Kidney capillary endothelial cell (primary cell): ENCODE data around the gene FAM32A.

Experiments used
- DNase-seq: peaks from one replicate; pipeline ENCODE4 v3.0.0-alpha.2; 2018; ENCODE audit warnings: low spot score

FAM32A gene

DNA sequence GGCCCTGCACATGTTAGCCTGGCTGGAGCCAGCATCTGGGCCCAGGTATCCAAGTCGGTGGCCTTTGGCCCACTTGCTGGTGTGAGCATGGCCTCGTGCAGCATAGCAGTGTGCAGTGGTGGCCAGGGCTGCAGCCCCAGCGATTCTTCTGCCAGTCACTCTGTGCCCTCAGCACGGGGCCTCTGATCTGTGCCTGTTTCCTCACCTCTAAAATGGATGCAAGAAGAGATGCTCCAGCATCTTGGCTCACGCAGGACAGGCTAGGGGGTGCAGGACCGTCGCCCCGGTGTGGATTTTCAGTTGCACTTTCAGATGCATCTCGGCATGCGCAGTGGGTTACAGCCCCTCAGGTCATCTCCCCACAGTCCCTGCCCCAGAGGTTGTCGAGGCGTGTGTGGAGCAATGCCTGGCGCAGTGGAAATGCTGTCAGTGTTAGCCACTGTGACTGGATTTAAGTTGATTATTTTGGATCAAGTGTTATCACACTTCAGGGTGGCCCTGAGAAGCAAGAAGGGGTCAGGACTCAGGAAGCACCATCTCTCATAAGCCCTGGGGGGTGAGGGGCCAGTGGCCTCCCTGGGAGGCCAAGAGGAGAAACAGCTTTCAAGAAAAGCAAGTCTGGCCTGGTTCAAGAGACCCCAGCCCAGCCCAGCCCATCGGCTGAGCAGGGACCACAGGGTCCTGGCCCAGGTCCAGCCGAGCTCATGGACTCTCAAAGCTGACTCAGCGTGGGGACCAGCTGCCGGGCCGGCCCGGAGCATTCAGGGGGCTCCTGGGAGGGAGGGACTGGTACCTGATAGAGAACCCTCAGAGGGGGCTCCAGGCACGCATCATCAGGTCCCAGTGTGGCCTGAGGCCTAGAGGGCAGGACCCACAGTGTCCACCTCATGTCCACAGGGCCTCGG is 40.3 kb downstream of the FAM32A start:
- DNase-seq, result no peak

DNA sequence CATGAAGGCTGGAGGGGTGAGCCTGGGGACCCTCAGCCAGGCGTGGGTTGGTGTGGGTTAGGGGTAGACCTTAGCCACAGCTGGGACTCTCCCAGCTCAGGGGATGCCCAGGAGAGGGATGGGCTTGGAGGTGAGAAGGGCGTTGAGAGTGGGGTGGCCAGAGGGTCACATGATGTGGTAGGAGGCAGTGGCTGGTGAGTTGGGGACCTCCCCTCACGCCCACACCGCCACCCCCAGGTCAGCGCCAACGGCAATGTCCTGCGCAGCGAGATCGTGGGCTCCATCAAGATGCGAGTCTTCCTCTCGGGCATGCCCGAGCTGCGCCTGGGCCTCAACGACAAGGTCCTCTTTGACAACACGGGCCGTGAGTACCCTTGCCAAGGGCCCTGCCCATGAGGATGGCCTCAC is 41.0 kb downstream of the FAM32A start:
- no peak for DNase-seq

DNA sequence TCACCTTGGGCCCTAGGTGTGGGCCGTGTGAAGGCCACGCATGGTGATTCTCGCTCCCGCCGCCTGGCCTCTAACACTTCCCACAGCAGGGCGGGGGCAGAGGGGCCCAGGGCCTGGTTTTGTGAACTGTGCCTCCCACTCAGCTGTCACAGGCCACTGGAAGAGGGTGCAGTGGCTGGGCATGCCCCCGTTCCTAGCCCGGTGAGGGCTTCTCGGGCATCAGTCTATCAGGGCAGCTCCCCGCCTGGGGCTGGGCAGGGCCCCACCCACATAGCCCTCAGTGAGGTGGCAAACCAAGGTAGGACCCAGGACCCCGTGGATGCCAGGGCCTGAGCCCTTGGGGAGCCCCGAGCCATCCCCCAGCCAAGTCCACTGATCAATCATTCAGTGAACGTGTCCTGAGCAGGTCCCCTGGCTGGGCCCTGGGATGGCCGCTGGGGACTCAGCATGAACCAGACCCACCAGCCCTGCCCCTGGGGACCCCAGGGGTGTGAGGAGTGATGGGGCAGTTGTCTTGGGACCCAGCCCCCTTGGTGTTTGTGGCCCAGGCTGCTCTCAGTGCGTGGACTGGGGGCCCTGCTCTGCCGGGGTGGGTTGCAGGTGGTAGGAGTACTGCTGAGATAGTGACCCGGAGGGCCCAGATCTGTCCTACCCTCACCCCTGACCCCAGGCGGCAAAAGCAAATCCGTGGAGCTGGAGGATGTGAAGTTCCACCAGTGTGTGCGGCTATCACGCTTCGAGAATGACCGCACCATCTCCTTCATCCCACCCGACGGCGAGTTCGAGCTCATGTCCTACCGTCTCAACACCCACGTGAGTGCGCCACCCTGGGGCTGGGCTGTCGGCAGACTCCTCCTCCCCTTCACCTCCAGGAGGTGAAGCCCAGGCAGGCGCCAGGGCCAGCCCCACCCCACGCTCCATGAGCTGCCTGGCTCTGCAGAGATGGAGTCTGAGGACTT is 41.9 kb downstream of the FAM32A start:
- DNase-seq, result no peak

DNA sequence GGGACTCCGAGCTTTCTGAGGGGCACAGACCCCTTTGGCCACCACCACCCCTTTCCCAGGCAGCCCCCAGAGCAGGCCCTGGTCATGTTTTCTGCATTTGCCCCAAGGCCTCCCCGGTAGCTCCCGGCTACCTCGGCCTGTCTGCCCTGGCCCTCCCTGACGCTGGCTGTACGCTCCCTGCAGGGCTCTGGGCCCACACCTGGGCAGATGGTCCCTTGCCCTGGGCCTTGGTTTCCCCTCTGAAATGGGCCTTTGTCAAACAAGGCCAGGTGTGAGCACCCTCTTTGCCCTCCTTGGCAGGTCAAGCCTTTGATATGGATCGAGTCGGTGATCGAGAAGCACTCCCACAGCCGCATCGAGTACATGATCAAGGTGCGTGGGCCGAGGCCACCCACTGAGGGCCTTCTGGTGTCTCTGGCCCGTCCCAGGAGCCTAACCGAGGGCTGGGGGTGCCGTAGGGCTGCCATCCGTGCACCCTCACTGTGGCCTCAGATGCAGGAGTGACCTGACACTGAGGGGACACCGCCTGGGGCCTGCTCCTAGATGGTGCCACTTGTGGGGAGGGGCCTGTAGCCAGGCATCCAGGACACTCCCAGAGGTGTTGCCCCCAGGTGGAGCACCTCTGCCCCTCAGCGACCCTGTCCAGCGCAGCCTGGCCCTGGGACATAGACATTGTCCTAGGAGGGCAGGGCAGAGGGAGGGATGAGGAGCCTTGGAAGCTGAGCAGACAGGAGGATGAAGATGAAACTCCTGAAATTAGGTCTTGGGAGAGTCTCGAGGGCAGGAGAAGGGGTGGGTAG is 42.8 kb downstream of the FAM32A start:
- DNase-seq, result no peak

DNA sequence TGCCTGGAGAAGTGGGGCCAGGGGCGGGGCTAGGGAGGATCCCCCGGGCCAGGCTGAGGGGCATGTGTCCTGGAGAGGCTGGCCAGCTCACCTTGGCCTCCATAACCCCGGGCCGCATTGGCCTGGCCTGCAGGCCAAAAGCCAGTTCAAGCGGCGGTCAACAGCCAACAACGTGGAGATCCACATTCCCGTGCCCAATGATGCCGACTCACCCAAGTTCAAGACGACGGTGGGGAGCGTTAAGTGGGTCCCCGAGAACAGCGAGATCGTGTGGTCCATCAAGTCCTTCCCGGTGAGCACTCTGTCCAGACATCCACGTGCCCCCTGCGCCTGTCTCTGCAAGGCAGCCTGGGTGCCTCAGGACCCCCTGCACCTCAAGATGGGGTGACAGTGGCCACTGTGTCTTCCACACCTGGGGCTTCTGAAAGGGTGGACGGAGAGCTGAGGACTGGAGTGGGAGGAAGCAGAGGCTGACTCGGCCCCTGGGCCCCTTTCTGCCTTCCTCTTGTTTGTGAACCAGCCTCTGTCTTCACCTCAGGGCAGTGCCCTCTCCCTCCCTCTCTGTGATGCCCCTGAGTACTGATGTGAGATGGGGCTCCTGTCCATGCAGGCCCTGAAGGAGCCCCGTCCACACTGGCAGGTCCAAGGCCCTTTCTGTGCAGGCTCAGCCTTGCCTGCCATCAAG is 43.6 kb downstream of the FAM32A start:
- no peak for DNase-seq

DNA sequence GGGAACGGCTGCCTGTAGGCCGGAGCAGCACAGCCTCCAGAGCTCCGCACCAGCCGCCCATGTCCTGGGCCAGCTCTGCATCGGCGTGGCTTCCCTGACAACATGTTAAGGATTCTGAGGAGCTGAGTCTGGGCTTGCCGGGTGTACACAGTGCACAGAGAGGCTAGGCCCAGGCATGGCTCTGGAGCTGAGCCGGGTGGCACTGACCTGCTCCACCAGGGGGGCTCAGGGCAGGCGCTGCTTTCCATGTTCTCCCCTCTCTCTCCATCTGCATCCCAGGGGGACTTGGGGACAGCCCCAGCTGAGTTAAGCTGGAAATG is 44.1 kb downstream of the FAM32A start:
- no peak for DNase-seq

DNA sequence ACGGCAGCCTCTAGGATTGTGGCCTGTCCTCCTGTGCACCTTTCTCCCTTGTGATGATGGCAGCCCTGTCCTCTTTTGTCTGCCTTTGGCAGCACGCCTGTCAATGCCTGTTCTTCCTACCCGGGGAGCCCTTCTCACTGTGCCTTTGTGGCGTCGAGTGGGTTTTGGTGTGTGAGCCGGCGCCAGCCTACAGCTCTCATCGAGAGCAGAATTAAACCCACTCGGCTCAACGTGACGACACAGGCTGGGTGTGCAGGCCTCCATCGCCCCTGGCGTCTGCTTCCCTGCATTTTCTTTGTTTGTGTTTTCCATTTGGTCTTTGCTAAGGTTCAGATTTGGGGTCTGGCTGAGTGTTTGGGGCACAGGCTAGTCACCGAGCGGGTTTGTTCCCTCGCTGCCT is 46.9 kb downstream of the FAM32A start:
- no peak for DNase-seq

DNA sequence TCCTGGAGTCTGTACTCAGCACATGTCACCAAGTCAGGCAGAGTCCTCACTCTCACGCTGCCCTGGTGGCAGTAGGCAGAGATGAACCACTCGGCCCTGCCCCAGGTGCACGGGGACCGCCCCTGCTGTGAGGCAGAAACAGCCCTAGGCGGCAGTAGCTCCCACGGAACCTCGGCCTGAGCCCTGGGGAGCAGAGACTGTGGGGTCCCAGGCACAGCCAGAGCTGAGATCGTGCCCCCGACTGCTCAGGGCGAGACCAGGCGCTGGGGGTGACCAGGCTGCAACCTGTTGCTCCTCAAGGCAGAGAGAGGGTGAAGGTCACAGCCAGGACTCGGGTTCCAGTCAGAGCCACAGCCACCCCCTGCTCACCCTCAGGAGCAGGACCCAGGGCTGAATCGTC is 47.4 kb downstream of the FAM32A start:
- no peak for DNase-seq

DNA sequence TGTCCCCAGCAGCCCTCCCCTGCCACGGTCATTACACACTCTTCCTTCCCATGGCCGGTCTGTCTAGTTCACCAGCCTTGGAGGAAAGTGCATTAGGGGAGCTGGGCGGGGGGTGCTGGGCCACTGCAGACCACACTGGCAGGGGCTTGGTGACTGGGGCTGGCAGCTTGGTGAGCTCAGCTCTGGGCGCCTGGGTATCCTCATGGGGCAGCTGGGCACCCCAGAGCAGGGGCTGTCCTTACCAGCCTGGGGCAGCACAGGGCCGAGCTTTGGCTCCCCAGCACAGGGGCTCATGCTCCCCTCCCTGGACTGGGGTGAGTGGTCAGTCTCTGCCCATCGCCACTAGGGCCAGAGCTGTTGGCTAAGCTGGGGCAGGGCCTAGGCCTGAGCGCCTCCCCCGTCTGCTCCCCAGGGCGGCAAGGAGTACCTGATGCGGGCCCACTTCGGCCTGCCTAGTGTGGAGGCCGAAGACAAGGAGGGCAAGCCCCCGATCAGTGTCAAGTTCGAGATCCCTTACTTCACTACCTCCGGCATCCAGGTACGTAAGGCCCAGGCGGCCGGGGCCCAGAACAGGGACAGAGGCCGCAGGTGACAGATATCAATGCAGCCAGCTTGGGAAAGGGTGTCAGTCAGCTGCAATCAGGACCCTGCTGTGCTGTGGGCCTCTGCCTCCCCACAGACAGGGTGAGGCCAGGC is 48.0 kb downstream of the FAM32A start:
- no peak for DNase-seq

DNA sequence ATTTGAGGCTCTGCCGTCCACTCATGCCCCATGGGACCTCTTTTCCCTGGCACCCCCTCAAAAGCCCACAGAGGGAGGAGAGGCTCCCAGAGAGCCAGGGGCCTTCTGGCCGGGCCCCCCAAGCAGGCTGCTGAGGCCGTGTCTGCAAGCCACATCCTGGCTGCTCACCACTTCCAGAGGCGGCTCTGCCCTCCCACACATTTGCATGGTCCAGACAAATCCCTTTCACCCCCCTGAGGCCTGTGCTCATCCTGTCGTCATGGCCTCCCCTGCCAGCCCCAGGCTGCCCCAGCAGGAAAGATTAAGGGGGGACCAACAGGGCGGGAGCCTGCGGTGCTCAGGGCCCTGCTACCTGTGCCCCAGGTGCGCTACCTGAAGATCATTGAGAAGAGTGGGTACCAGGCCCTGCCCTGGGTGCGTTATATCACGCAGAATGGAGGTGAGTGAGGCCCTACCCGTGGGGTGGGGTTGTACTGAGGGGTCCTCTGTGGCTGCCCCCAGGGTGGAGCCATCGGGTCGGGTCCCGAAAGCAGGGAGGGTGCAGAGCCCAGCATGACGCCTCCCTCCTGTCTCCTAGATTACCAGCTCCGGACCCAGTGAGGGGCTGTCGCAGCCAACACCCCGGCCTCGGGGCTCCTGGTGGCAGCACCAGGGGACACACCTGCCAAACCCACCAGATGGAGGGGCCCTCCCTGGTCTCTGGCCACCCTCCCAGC is 48.8 kb downstream of the FAM32A start:
- no peak for DNase-seq

DNA sequence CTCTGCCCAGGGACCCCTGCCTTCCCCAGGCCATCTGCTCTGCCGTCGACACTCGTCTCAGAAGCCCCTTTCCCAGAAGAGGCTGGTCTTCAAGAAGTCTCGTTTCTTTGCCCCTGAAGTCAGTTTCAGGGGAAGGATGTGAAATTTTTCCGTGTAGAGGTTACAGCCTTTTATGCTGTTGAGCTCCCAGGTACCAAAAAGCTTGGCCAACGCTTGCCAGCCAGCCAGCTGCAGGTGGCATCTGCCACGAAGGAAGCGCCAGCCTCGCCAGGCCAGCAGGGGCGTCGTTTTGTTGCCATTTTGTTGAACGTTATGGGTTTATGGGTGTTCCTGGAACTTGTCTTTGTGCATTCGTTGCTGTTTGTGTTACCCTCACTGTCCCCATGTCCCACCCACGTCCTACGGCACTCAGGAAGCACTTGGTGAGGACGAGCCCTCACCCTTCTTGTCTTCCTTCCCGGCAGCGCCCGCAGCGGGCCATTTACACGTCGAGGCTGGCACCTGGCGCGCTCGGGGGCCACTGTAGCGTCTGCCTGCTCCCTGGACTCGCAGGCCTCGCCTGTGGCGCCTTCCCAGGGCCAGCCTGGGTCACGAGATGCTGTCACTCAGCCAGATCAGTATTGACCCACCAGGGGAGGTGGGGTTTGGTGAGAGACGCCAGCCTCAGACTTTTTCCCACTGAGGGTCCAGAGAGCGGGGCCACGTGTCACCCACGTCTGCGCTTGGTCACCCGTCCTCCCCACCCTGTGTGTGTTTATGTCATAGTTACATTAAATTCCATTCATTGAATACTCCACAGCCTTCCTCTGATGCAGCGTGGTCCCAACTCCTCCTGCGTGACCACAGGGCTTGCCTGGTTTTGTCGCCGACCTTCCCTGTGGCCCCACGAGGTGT is 49.6 kb downstream of the FAM32A start:
- DNase-seq, result no peak

DNA sequence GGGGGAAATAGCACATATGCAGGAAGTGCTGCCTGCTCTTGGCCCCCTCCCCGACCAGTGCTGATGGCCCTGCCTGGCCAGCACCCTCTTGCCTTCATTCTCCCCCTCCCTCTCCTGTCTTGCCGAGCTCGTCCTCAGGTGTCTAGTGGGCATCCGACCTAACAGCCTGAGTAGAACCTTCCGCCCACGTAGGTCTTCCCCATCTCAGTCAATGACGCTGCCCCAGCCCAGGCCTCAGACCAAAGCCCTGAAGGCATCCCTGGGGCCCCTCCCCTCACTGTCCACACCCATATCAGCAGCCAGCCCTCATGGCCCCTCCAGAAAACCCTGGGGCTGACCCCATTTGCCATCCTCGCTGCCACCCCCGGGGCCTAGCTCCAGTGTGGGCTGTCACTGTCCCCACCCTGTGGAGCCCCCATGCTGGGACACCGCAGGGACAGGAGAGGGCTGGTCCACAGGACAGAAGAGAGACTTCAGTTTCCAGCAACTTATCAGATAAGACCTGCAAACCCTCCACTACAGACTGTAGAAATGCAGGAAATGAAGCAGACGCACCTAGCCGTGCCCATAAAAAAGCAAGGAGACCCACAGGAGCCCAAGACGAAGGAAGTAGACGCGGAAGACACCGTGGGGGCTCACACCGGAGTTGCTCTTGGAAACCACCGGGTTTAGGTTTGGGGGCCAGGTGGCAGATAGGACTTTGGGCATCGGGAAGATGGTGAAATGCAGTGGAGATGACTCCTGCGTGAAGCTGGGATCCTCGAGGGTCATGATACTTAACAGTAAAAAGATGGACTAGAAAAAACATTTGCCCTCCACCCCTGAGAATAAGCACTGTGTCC is 50.8 kb downstream of the FAM32A start:
- DNase-seq, result no peak
